GM12801 (cell line): ENCODE measurements around the gene AQP7.

Source experiments
- CTCF ChIP-seq: IDR thresholded peaks from one replicate; pipeline ENCODE4 v1.5.1; 2011; ENCODE audit warnings: control low read depth; ENCODE audit not compliant: insufficient read length; ENCODE audit errors: extremely low read depth

AQP7 gene

GRCh38 chr9:33431420-33431819, 29.1 kb upstream of the AQP7 start:
- TF ChIP-seq CTCF = no peak

GRCh38 chr9:33430942-33431341, 28.6 kb upstream of the AQP7 start:
- TF ChIP-seq CTCF = no peak

GRCh38 chr9:33429256-33429985, 27.1 kb upstream of the AQP7 start:
- no peak for TF ChIP-seq CTCF

- TF ChIP-seq CTCF = no peak
These were observed 24.5 kb upstream of the AQP7 start for GRCh38 chr9:33426843-33427293.

- no peak for TF ChIP-seq CTCF
These were observed 22.8 kb upstream of the AQP7 start for GRCh38 chr9:33425128-33425533.

- TF ChIP-seq CTCF = no peak
These were observed 17.4 kb upstream of the AQP7 start for GRCh38 chr9:33419708-33420303.

- TF ChIP-seq CTCF = no peak
These were observed 15.7 kb upstream of the AQP7 start for GRCh38 chr9:33418090-33418489.
